Neural cell (in vitro differentiated cells): ENCODE measurements around the gene LHPP. TPM values are rescaled to one million over a fixed set of nuclear protein-coding genes. Genes with fewer than 3 reads are reported as not detected.

ENCODE experiments used
- H2AFZ ChIP-seq: fragments of 200-600, 300-800 bp; sonication (generic), shearing (Covaris generic); 2 replicates; pipeline ENCODE4 v1.6.0; 2014; ENCODE audit warnings: low read depth, mild to moderate bottlenecking, antibody characterized with exemption, low read length, moderate library complexity
- H3F3A ChIP-seq: fragments of 200-600 bp; shearing (Covaris generic); 2 replicates; pipeline ENCODE4 v1.6.1; 2016; ENCODE audit warnings: mild to moderate bottlenecking, moderate library complexity, mixed read lengths, antibody characterized with exemption, low read length; ENCODE audit not compliant: insufficient read depth, poor library complexity, severe bottlenecking
- H3K27ac ChIP-seq: fragments of 200-600, 300-800 bp; sonication (generic), shearing (Covaris generic); 2 replicates; pipeline ENCODE4 v1.5.1; 2014; ENCODE audit warnings: mild to moderate bottlenecking, low read length, moderate library complexity
- H3K27me3 ChIP-seq: fragments of 300-800, 200-600 bp; sonication (generic), shearing (Covaris generic); 2 replicates; pipeline ENCODE4 v1.6.0; 2014; ENCODE audit warnings: mild to moderate bottlenecking, low read depth, low read length, moderate library complexity; ENCODE audit not compliant: insufficient read depth
- H3K36me3 ChIP-seq: fragments of 300-800, 200-600 bp; sonication (generic), shearing (Covaris generic); 2 replicates; pipeline ENCODE4 v1.5.1; 2014; ENCODE audit warnings: mild to moderate bottlenecking, antibody characterized with exemption, low read length, moderate library complexity; ENCODE audit not compliant: insufficient read depth
- H3K4me2 ChIP-seq: fragments of 300-800, 200-600 bp; sonication (generic), shearing (Covaris generic); 2 replicates; pipeline ENCODE4 v1.6.0; 2014; ENCODE audit warnings: mild to moderate bottlenecking, low read length
- H3K4me3 ChIP-seq: fragments of 300-800, 200-600 bp; sonication (generic), shearing (Covaris generic); 2 replicates; pipeline ENCODE4 v1.5.1; 2014; ENCODE audit warnings: mild to moderate bottlenecking, low read length, moderate library complexity
- H3K79me2 ChIP-seq: fragments of 200-600 bp; shearing (Covaris generic); replicated peaks from 2 replicates; pipeline ENCODE4 v1.6.0; 2014; ENCODE audit warnings: mild to moderate bottlenecking, low read length, moderate library complexity; ENCODE audit not compliant: insufficient read depth
- H3K9ac ChIP-seq: fragments of 300-800, 200-600 bp; sonication (generic), shearing (Covaris generic); 2 replicates; pipeline ENCODE4 v1.6.1; 2016; ENCODE audit warnings: mild to moderate bottlenecking, low read length, mixed read lengths
- H3K9me2 ChIP-seq: fragments of 200-600 bp; shearing (Covaris generic); 2 replicates; pipeline ENCODE4 v1.6.1; 2016; ENCODE audit warnings: mild to moderate bottlenecking, low read length, mixed read lengths; ENCODE audit not compliant: insufficient read depth
- H3K9me3 ChIP-seq: fragments of 200-600, 300-800 bp; sonication (generic), shearing (Covaris generic); 2 replicates; pipeline ENCODE4 v1.6.1; 2016; ENCODE audit warnings: mild to moderate bottlenecking, mixed run types, low read length, moderate library complexity, mixed read lengths
- H4K20me1 ChIP-seq: fragments of 200-600 bp; shearing (Covaris generic); 2 replicates; pipeline ENCODE4 v1.6.1; 2016; ENCODE audit warnings: mild to moderate bottlenecking, mixed run types; ENCODE audit not compliant: insufficient read depth
- EP300 ChIP-seq: fragments of 450-650 bp; conservative IDR thresholded peaks from 2 replicates; pipeline ENCODE4 v1.6.1; 2014; ENCODE audit warnings: antibody characterized with exemption, mild to moderate bottlenecking, moderate library complexity; ENCODE audit not compliant: poor library complexity, severe bottlenecking
- EZH2 ChIP-seq: fragments of 200-600, 300-800 bp; shearing (Covaris generic), sonication (generic); IDR thresholded peaks from 2 replicates; pipeline ENCODE4 v1.6.1; 2014; ENCODE audit warnings: antibody characterized with exemption, low read length, borderline replicate concordance, mild to moderate bottlenecking; ENCODE audit not compliant: insufficient read depth, poor library complexity, severe bottlenecking
- MXI1 ChIP-seq: fragments of 450-650 bp; conservative IDR thresholded peaks from 2 replicates; pipeline ENCODE4 v1.6.1; 2014; ENCODE audit warnings: antibody characterized with exemption, mild to moderate bottlenecking; ENCODE audit not compliant: poor library complexity, severe bottlenecking
- POLR2AphosphoS5 ChIP-seq: IDR thresholded peaks from 2 replicates; pipeline ENCODE4 v1.6.1; 2012
- RAD21 ChIP-seq: fragments of 450-650 bp; conservative IDR thresholded peaks from 2 replicates; pipeline ENCODE4 v1.6.1; 2014; ENCODE audit warnings: antibody characterized with exemption, mild to moderate bottlenecking, moderate library complexity
- REST ChIP-seq: IDR thresholded peaks from 2 replicates; pipeline ENCODE4 v1.6.1; 2012; ENCODE audit warnings: borderline replicate concordance
- SMC3 ChIP-seq: fragments of 450-650 bp; conservative IDR thresholded peaks from 2 replicates; pipeline ENCODE4 v1.6.1; 2014; ENCODE audit warnings: antibody characterized with exemption, mild to moderate bottlenecking, moderate library complexity; ENCODE audit not compliant: poor library complexity
- TAF1 ChIP-seq: IDR thresholded peaks from 2 replicates; pipeline ENCODE4 v1.6.1; 2012; ENCODE audit warnings: low read depth
- polyA plus RNA-seq: library from polyadenylated mRNA; depleted of rRNA; stranded (reverse); fragments of >200 nt; gene quantifications from 2 replicates; pipeline ENCODE4 v1.2.3, GENCODE V29; 2014
- TF ChIP-seq, protein P1 (sequence below): fragments of 450-650 bp; IDR thresholded peaks from 2 replicates; pipeline ENCODE4 v1.5.1; 2014; ENCODE audit warnings: antibody characterized with exemption, mild to moderate bottlenecking, moderate library complexity; ENCODE audit not compliant: poor library complexity, severe bottlenecking

Gene LHPP
- polyA plus RNA-seq, 1 donor from 2014 or later, result 16.0 TPM

DNA sequence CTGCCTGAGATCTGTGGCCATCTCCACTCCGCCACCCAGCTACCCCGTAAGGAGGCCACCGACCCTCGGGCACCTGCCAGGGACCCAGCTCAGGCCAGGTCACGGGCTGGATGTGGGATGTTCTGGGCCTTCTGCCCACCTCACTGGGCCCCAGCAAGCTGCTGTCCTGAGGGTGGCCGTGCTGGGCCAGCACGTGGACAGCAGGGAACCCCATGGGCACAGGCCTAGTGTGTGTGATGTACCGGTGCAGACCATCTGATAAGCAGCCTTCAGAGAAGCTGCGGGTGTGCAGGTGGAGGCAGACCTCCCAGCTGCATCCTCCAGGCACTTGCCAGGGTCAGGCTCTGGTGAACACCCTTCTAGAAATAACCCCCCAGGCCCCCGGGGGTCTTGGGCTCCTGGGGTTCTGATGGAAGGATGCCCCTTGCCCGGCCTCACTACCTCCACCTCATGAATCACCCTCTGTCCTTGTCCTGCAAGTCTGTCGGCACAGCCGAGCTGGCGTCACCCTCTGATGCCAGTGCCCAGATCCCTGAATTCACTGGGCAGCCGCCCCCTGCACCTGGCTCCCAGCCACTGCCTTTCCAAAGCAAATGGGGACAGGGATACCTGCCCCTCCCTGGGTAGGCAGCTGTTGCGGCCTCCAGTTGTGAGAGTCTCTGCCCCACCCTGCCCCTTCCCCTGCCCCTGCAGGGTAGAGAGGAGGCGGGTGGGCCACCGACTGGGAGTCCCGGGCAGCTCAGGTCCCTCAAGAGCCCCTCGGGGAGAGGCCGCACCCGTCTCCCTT is 142.8 kb downstream of the LHPP start:
- Histone ChIP-seq H3F3A (no peaks in the 10 kb centered on the region), H3K4me3 (no peak overlapping the region), H4K20me1 (no peaks in the 10 kb centered on the region), H3K9me2 (no peaks in the 10 kb centered on the region), H3K27me3 (no peaks in the 10 kb centered on the region), H3K9me3 (no peaks in the 10 kb centered on the region), H3K79me2 (no peaks in the 10 kb centered on the region), H3K36me3 (no peaks in the 10 kb centered on the region), H3K9ac (no peak overlapping the region), H3K4me2 (no peak overlapping the region), H2AFZ (no peak overlapping the region), H3K27ac (no peak overlapping the region)
- TF ChIP-seq SMC3 (no peak), POLR2AphosphoS5 (no peak), RAD21 (no peak), EZH2 (no peak), REST (no peak), MXI1 (no peak), TAF1 (no peak), EP300 (no peak)
- TF ChIP-seq, protein P1, sequence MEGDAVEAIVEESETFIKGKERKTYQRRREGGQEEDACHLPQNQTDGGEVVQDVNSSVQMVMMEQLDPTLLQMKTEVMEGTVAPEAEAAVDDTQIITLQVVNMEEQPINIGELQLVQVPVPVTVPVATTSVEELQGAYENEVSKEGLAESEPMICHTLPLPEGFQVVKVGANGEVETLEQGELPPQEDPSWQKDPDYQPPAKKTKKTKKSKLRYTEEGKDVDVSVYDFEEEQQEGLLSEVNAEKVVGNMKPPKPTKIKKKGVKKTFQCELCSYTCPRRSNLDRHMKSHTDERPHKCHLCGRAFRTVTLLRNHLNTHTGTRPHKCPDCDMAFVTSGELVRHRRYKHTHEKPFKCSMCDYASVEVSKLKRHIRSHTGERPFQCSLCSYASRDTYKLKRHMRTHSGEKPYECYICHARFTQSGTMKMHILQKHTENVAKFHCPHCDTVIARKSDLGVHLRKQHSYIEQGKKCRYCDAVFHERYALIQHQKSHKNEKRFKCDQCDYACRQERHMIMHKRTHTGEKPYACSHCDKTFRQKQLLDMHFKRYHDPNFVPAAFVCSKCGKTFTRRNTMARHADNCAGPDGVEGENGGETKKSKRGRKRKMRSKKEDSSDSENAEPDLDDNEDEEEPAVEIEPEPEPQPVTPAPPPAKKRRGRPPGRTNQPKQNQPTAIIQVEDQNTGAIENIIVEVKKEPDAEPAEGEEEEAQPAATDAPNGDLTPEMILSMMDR, result no peak

- Histone ChIP-seq H3K27me3 (no peaks in the 10 kb centered on the region), H4K20me1 (no peaks in the 10 kb centered on the region), H3K27ac (no peak overlapping the region), H3K36me3 (no peaks in the 10 kb centered on the region), H3F3A (no peaks in the 10 kb centered on the region), H3K79me2 (no peaks in the 10 kb centered on the region), H3K9ac (no peak overlapping the region), H2AFZ (no peak overlapping the region), H3K9me2 (no peaks in the 10 kb centered on the region), H3K4me2 (no peak overlapping the region), H3K9me3 (no peaks in the 10 kb centered on the region), H3K4me3 (no peak overlapping the region)
- TF ChIP-seq EP300, result no peak
Measured at GRCh38 chr10:124605001-124605370, 143.4 kb downstream of the LHPP start.
